ENCODE results near the gene NPAS2. TPM values are rescaled to one million over a fixed set of nuclear protein-coding genes. Genes with fewer than 3 reads are reported as not detected.

NPAS2 gene
- polyA plus RNA-seq, 1 of the 3 experiments (the other 2 are of a cell fraction): 58.5 TPM

- no peaks in the 10 kb centered on the region for H3K36me3 ChIP-seq (replicated peaks in 1 of 2; ENCODE audit: control insufficient read depth in 1 of 2, insufficient read depth in 2 of 2, low read length in 1 of 2)
These were observed 9.3 kb upstream of the NPAS2 start for GRCh38 chr2:100810603-100811145.

GRCh38 chr2:100812116-100812515 is 7.8 kb upstream of the NPAS2 start:
- Histone ChIP-seq H3F3A (replicated peaks; ENCODE audit: insufficient read depth) (peaks cover 7% of the 10 kb centered on the region), H4K20me1 (ENCODE audit: insufficient read depth) (no peaks in the 10 kb centered on the region), H3K9me3 (no peaks in the 10 kb centered on the region), H3K27ac (ENCODE audit: low read depth in 2 of 2, low read length in 1 of 2) (no peak overlapping the region), H3K36me3 (replicated peaks in 1 of 2; ENCODE audit: control insufficient read depth in 1 of 2, insufficient read depth in 2 of 2, low read length in 1 of 2) (no peaks in the 10 kb centered on the region), H3K9ac (no peak overlapping the region), H2AFZ (ENCODE audit: low read depth) (no peak overlapping the region), H3K4me3 (ENCODE audit: low read depth in 2 of 2, low read length in 1 of 2) (no peak overlapping the region), H3K27me3 (ENCODE audit: insufficient read depth) (no peaks in the 10 kb centered on the region), H3K79me2 (ENCODE audit: insufficient read depth) (no peaks in the 10 kb centered on the region), H3K9me2 (no peaks in the 10 kb centered on the region), H3K4me2 (no peak overlapping the region), H3K4me1 (ENCODE audit: control insufficient read depth in 1 of 2, insufficient read depth in 2 of 2, low read depth in 1 of 2, low read length in 1 of 2) (peaks cover 0 to 9% of the 10 kb centered on the region in 2 experiments; a peak in 1 of 4 replicates)
- 63% methylated on average over 4 of the region's 4 CpGs for WGBS (ENCODE audit: low lambda C conversion rate)
- ChIA-PET CTCF (no interaction called here), POLR2A (no interaction called here)
- DNase-seq: no peak
- TF ChIP-seq EZH2phosphoT487 (IDR thresholded peaks at IDR 0.05; ENCODE audit: borderline replicate concordance, low read depth): no peak
- TF ChIP-seq NFIC (IDR thresholded peaks at IDR 0.05; ENCODE audit: borderline replicate concordance): no peak
- no peak for TF ChIP-seq FOSL2 (IDR thresholded peaks at IDR 0.05; ENCODE audit: borderline replicate concordance, low read depth)
- no peak for TF ChIP-seq RXRA (IDR thresholded peaks at IDR 0.05; ENCODE audit: borderline replicate concordance, low read depth)
- TF ChIP-seq GABPA (IDR thresholded peaks at IDR 0.05; ENCODE audit: low read depth): no peak
- no peak for TF ChIP-seq JUND (IDR thresholded peaks at IDR 0.05)
- no peak for TF ChIP-seq SIN3A (IDR thresholded peaks at IDR 0.05; ENCODE audit: borderline replicate concordance, low read depth, low read length)
- no peak for TF ChIP-seq RCOR1 (IDR thresholded peaks at IDR 0.05; ENCODE audit: low read length)
- TF ChIP-seq SMC3 (IDR thresholded peaks at IDR 0.05; ENCODE audit: low read depth, low read length): no peak
- no peak for TF ChIP-seq YY1 (IDR thresholded peaks at IDR 0.05; ENCODE audit: low read depth)
- TF ChIP-seq POLR2AphosphoS5 (IDR thresholded peaks at IDR 0.05; ENCODE audit: low read depth, low read length): no peak
- no peak for TF ChIP-seq ZBTB33 (IDR thresholded peaks at IDR 0.05; ENCODE audit: borderline replicate concordance, low read depth)

More at GRCh38 chr2:100810603-100811145, 9.3 kb upstream of the NPAS2 start:
- Histone ChIP-seq H3K4me2 (no peak overlapping the region), H3F3A (replicated peaks; ENCODE audit: insufficient read depth) (peaks cover 7% of the 10 kb centered on the region), H3K27ac (ENCODE audit: low read depth in 2 of 2, low read length in 1 of 2) (no peak overlapping the region), H4K20me1 (ENCODE audit: insufficient read depth) (no peaks in the 10 kb centered on the region), H3K4me3 (ENCODE audit: low read depth in 2 of 2, low read length in 1 of 2) (no peak overlapping the region), H3K4me1 (ENCODE audit: control insufficient read depth in 1 of 2, insufficient read depth in 2 of 2, low read depth in 1 of 2, low read length in 1 of 2) (peaks cover 0 to 9% of the 10 kb centered on the region in 2 experiments; a peak in 1 of 4 replicates), H2AFZ (ENCODE audit: low read depth) (no peak overlapping the region), H3K27me3 (ENCODE audit: insufficient read depth) (no peaks in the 10 kb centered on the region), H3K79me2 (ENCODE audit: insufficient read depth) (no peaks in the 10 kb centered on the region), H3K9me3 (no peaks in the 10 kb centered on the region), H3K9me2 (no peaks in the 10 kb centered on the region), H3K9ac (no peak overlapping the region)
- ChIA-PET POLR2A (no interaction called here), CTCF (no interaction called here)
- WGBS (ENCODE audit: low lambda C conversion rate): 59% methylated on average over 5 of the region's 5 CpGs
- DNase-seq: no peak
- TF ChIP-seq USF1 (IDR thresholded peaks at IDR 0.05; ENCODE audit: borderline replicate concordance, low read depth) (no peak), MXI1 (IDR thresholded peaks at IDR 0.05; ENCODE audit: low read depth, low read length) (no peak), YY1 (IDR thresholded peaks at IDR 0.05; ENCODE audit: low read depth) (no peak), ZBTB33 (IDR thresholded peaks at IDR 0.05; ENCODE audit: borderline replicate concordance, low read depth) (no peak), GABPA (IDR thresholded peaks at IDR 0.05; ENCODE audit: low read depth) (no peak), TCF12 (IDR thresholded peaks at IDR 0.05) (no peak), JUND (IDR thresholded peaks at IDR 0.05) (no peak), NFIC (IDR thresholded peaks at IDR 0.05; ENCODE audit: borderline replicate concordance) (no peak), TAF1 (IDR thresholded peaks at IDR 0.05; ENCODE audit: borderline replicate concordance, low read depth, low read length) (no peak), RFX5 (IDR thresholded peaks at IDR 0.05; ENCODE audit: low read length) (no peak), USF2 (IDR thresholded peaks at IDR 0.05; ENCODE audit: borderline replicate concordance, low read depth, low read length) (no peak), MEF2A (IDR thresholded peaks at IDR 0.05; ENCODE audit: borderline replicate concordance, low read depth) (no peak), FOXM1 (IDR thresholded peaks at IDR 0.05; ENCODE audit: low read depth) (no peak), FOSL2 (IDR thresholded peaks at IDR 0.05; ENCODE audit: borderline replicate concordance, low read depth) (no peak)

Data from SK-N-SH (cell line).